ENCODE data around the gene SPATA17.
"Not testable (repeated sequence)": the region's sequence is repeated elsewhere in the genome, so short reads cannot be mapped to it uniquely, and the experiment has no call there.

Gene SPATA17, protein sequence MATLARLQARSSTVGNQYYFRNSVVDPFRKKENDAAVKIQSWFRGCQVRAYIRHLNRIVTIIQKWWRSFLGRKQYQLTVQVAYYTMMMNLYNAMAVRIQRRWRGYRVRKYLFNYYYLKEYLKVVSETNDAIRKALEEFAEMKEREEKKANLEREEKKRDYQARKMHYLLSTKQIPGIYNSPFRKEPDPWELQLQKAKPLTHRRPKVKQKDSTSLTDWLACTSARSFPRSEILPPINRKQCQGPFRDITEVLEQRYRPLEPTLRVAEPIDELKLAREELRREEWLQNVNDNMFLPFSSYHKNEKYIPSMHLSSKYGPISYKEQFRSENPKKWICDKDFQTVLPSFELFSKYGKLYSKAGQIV

DNA sequence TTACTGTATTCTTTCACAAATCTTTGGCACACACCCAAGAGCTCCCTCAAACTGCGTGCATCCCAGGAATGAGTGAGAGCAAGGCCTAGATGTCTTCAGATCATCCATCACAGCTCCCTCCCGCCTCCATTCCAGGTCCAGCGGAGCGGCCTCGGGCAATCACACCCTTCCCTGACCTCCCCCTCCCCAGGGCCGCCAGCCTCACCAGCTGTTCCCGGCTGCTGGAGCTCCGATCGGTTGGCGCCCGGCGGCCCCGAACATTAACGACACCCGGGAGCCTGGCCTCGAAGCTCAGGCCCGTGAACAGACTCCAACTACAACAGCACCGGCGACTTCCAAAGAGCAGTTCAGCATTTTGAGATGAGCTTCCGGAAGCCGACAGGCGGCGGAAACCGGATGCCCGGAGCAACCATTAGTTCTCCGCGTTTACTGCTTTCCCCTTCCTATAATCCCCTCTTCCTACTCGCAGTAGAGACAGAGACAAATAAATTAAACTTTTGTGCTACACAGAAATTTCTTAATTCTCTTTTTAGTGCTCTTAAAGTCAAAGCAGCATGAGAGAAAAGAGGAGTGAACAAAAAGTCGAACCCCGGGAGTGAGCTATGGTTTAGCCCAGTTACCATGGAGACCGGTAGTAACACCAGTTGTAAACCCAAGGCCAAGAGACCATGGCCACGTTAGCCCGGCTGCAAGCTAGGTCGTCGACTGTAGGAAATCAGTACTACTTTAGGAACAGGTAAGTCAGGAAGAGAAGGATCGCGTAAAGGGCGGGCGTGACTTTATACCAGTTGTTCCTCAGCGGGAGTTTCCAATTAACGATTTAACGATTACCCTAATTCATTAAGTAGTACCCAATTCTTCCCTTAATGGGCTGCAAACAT is at the start of gene SPATA17, which contains the start of gene GPATCH2:
SPATA17 (plus strand) TSS at position 634 of the 881 bp plus-strand sequence; CDS start at position 669, 35 bp downstream.
GPATCH2 (minus strand) TSS at position 380 of the 881 bp plus-strand sequence; CDS start at position 261, 119 bp downstream.
- peak; percentile 86 for DNase-seq

DNA sequence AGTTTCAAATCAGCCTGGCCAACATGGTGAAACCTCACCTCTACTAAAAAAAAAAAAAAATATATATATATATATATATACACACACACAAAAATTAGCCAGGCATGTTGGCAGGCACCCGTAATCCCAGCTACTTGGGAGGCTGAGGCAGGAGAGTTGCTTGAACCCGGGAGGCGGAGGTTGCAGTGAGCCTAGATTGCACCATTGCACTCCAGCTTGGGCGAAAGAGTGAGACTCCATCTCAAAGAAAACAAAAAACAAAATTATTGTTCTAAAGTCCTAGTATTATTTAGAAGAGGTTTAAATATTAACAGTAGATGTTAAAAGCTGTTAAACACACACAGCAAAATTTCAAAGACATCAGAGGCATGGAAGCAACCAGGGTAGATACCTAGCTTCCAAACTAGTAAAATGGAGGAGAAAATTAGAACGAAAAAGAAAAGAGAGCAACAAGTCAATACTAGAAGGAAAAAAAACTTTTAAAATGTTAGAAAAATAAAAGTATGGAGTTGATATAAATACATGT is 46.8 kb upstream of the SPATA17 start:
- DNase-seq = not testable (repeated sequence)

DNA sequence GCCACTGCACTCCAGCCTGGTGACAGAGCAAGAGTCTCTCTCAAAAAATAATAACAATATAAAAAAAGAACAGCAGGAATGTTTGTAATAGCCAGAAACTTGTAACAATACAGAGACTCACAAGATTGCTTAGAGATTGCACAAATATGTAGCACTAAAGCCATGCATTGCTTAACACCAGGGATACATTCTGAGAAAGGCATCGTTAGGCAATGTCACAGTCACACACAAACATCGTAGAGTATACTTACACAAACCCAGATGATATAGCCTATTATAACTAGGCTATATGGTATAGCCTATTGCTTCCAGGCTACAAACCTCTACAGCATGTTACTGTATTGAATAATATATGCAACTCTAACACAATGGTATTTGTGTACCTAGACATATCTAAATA is 45.6 kb upstream of the SPATA17 start:
- no peak for DNase-seq

DNA sequence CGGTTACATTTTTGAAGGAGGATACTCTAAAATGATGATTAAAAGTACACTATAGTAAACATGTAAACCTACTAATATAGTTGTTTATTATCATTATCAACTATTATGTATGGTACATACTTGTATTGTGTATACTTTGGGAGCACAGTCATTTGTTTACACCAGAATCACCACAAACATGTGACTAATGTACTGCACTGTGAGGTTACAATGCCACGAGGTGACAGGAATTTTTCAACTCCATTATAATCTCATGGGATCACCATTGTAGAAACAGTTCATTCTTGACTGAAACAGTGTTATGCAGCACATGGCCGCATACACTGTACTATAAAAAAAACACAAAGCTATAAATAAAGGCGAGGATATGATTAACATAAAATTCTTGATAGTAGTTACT is 44.6 kb upstream of the SPATA17 start:
- no peak for DNase-seq

DNA sequence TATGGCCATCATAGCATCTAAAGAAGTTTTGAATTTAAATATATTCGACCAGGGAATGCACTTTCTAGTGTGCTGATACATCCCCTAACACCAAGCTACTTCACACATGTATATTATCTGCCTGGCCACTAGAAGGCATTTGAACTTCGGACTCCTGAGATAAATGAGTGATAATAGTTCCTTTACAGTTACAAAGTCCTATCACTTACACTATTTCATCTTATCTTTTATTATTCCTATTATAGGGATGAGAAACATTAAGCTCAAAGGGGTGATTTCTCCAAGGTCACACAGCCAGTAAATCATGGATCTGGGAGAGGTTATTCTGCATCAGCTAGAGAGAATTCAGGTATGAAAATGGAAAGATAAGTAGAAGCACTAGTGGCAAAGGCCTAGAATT is 40.5 kb upstream of the SPATA17 start:
- no peak for DNase-seq

DNA sequence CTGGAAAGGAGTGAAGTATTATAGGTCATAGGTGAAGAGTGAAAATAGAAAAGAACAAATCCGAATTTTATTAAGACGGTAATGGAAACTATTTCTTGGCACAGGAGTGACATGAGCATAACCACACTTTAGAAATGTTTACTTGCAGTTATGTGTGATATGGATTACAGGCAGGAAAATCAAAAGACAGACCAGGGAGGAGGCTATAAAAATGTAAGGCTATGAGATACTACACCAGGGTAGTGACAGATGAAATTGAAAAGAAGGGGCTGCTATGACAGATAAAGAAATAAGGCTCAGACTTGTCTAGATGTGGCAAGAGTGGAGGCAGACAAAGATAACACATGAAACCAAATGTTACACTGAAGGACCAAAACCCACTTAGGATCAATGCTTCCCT is 32.0 kb upstream of the SPATA17 start:
- no peak for DNase-seq

DNA sequence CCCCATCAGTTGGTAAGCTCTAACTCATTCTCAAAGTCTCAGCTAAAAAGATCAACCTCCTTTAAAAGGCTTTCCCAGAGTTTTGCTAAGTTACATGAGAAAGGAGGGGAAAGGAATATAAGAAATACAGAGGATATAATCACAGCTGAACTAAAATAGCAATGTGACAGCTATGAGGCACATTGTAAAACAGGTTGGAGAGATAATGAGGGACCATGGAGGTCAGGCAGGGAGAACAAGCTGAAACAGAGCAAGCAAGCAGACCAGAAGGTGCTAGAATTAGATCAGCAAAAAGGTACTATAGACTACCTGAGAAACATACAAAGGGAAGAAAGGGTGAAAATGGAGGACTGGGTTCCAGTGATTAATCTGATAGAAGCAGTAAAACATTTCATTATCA is 28.8 kb upstream of the SPATA17 start:
- DNase-seq = no peak

DNA sequence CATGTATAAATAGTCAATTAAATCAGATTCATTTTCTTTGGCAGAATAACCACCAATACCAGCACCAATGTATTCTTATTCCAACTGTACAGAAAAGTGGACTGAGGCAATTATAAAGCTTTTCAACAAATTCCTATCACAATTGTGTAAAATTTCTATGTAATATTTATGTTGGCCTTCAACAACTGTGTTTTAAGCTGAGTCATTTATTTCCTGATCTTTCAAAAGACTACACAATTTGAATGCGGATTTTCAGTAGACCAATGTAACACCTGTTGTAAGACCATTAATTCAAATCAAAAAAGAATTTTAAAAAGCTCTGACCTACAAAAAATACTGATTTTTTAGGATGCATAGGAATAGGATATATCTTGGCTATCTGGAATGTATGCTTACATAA is 25.8 kb upstream of the SPATA17 start:
- DNase-seq = no peak

DNA sequence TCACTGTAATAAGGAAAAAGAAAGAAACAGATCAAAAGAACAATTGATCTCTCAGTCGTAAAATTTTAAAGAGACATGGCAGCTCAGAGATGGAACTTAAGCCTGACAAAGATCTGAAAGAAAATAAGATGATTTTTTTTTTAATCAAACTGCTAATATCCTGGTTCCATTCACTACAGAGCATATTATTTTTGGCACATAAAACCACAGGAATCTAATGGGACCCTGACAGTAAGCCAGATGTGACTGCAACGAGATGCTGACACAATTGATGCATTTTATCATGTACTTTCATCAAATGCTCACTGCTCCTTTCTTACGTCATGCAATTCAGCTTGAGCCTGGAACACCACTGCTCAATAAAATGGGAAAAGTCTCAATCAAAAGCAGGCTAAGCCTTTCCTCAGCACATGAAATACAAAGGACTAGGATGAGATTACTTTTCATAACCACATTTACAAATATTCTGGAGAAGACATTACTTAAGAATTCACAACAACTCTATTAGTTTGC is 16.9 kb upstream of the SPATA17 start:
- no peak for DNase-seq

DNA sequence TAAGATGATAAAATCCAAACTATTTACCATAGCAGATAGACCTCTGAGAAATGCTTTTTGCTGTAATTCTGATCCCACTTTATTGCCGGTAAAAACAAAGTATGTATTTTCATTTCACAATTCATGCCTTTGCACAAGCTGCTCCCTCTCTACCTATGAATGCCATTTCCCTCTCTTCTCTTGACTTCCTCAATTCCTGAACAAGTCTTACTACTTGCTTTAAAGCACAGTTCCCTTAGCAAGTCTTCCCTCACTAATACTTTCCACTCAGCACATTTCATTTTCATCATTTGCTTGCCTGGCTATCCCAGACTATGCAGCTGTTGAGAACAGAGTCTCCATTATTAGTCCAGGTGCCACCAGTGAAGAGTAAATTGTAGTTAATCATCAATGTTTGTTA is 14.0 kb upstream of the SPATA17 start:
- DNase-seq = no peak

DNA sequence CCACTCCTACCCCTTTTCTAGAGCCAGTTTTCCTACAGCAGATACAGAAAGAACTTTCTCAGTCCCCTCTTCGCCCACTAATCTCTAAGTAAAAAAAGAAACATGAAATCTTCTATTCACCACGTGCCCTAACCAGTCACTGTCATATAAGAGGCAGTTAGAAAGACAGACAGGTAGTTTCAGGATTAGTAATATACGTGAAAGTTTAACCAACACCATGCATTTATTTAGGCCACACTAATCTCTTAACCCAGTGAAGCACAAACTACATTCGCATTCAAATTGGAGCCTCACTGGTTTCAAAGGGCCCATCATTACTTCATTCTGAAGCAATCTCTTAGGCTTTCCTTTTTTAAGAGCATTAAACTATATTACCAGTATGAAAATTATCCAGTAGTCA is 10.3 kb upstream of the SPATA17 start:
- DNase-seq = peak; percentile 84

DNA sequence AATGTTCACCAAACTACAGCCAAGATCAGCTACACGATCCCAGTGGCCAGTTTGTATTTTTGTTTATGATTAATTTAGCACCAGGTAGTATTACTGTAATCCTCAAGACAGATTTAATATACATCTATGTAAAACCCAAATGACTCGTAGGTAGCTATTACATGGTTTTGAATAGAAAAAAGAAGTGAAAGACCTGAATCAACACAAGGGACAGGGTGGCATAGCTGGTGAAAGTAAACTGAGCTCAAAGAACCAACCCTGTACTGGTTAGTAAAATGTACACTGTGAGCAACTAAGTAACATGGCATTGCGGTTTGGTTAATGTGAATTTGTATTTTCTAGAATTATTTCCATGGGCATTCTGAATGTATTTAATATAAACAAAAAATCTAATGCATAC is 9.1 kb upstream of the SPATA17 start:
- peak; percentile 37 for DNase-seq

DNA sequence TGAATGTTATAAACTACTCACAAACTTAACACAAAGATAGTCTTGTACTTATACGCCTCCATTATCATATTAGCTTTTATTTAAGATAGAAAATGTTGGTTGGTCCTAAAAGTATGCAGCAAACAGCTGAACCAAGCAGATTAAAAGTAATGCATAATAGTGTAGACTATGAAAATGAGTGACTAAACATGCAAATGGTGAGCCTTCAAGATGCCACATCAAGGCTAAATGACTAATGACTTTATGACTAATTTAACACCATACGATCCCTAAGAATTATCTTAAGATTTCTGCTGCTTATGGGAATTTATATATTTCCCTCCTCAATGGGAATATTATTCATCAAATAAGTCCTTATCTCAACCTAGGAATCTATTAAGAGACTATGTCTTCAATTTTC is 4.8 kb upstream of the SPATA17 start:
- peak; percentile 61 for DNase-seq

DNA sequence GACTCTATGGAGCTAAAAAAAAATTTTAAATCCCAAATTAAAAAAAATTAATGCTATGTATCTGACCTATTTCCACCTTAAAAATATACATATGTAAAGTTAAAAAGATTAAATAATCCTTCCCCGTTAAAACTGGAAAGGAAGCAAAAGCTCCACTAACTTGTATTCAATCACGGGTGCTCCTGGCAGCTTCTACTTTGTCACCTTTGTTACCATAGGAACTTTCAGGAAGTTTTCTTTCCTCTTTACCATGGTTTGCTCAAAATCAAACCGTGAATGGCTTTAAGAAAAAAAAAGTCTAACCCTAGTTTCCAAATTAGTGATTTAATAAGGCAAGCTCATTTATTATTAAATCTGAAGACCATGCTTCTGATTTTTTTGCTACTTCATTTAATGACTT is 3.7 kb upstream of the SPATA17 start:
- peak; percentile 16 for DNase-seq

DNA sequence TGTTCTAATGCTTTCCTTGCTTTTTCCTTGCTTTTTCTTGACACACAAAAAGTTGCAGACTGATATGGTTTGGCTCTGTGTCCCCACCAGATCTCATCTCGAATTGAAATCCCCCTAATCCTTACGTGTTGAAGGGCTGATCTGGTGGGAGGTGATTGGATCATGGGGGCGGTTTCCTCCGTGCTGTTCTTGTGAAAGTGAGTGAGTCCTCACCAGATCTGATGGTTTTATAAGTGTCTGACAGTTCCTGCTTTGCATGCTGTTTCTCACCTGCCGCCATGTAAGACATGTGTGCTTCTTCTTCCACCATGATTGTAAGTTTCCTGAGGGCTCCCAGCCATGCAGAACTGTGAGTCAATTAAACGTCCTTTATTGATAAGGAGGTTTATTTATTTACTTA is 11.3 kb downstream of the SPATA17 start:
- DNase-seq = no peak

DNA sequence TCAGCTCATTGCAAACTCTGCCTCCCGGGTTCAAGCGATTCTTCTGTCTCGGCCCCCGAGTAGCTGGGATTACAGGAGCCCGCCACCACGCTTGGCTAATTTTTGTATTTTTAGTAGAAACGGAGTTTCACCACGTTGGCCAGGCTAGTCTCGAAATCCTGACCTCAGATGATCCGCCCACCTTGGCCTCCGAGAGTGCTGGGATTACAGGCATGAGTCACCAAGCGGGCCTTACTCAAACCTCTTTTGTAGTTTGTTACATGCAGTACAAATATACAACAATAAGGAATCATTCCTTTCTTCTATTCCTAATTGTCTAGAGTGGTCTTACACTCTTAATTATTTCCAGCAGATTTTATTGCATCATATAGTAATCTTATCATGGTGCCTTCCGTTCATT is 16.6 kb downstream of the SPATA17 start:
- no peak for DNase-seq

DNA sequence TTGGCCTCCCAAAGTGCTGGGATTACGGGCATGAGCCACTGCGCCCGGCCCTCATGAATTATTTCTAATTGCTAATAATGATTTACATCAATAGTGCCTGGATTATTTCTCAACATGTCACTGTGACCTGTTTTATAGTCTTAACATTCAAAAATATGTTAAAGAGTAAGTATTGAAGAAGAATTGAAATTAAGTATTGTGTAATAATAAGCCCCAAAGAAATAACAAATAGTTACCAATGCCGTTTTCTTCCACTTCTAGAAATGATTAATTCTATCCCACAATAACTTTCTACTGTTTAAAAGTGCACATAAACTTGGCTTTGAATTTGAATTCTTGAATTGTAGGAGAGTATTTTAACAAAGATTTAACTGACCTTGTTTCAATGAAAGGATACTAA is 19.5 kb downstream of the SPATA17 start:
- DNase-seq = no peak

DNA sequence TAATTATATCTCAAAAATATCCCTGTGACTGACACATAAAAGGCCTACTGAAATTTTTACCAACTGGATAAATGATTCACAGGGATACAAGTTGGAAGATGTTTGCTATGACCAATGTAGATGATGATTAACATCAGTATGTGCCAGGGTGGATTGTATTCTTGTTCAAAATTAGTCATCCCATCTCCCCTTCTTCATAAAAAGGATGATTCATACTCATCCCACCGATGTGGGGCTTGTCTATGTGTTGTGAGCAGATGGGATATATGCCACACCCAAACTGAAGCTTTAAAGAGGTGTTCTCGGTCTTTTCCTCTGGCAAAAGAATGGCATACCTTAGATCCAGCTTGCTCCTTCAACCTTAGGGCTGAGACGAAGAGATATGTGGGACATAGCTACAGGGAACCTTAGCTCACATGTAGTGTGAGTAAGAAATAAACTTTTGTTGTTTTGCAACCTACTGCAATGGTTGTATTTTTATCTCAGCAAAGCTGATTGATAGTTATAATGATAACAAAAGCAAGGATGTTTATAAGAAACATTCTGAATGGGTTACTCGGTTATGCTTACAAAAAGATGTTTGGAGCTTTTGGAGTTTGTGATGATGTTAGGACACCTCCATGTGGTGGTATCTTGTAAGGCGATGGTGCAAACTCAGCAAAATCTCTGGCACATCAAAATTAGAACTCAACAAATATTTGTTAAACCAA is 29.4 kb downstream of the SPATA17 start:
- DNase-seq = peak; percentile 24

DNA sequence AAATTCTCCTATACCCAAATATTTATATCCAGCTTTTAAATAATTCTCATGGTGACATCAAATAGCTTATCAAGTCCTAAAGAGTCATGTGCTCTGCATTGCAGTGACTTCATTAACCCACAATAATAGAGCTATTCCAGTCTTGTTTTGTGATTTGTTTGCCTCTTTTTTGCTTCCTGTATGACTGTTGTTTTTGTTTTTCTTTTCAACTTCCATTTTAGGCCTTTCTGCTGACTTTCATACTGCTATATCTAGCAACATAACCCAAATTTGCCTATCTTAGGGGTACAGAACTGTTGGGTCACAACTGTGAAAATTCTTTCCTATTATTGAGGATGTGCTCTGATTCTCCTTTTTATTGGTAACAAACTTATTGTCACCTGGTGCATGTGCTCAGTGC is 30.3 kb downstream of the SPATA17 start:
- no peak for DNase-seq

DNA sequence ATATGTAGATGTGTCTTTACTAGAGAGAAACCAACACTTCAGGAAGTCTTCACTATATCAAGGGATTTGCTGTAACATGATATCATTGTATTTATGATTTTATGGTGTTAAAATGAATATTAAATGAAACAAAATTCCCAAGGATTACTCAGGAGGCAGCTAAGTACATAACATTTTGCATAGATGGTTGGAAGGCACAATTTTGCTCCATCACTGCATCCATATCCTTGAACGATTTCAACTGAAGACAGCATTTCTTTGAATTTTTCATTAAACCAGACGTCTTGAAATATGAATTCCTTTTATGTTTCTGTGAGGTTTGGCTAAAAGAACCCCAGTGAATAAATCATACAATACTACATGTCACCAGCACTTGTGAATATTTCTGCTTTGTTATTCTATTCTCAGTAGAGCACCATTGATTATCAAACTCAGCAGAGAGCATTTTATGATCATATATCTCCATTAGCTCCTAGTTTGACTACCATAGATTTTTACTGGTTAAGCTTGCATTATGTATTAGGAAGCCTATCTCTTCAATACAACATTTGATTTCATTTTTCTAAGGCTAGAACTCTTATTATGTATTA is 37.3 kb downstream of the SPATA17 start:
- no peak for DNase-seq

DNA sequence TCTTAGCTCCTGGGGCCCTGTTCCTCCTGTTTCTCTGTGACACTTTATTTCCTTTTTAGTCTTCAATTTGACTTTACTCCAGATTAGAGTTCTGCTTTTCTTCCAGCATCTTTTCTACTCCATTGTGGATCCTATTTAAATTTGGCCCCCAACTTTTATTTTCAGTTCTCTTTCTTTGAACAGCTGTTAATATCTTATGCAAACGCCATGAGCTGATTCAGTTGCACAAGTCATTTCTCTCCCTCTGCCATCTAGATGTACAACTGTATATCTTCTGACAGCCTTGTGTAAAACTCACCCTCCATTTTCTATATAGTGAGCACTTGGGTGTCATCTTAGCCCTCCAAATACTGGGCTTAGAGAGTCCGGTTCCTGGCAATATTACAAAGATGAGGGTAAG is 42.2 kb downstream of the SPATA17 start:
- no peak for DNase-seq

DNA sequence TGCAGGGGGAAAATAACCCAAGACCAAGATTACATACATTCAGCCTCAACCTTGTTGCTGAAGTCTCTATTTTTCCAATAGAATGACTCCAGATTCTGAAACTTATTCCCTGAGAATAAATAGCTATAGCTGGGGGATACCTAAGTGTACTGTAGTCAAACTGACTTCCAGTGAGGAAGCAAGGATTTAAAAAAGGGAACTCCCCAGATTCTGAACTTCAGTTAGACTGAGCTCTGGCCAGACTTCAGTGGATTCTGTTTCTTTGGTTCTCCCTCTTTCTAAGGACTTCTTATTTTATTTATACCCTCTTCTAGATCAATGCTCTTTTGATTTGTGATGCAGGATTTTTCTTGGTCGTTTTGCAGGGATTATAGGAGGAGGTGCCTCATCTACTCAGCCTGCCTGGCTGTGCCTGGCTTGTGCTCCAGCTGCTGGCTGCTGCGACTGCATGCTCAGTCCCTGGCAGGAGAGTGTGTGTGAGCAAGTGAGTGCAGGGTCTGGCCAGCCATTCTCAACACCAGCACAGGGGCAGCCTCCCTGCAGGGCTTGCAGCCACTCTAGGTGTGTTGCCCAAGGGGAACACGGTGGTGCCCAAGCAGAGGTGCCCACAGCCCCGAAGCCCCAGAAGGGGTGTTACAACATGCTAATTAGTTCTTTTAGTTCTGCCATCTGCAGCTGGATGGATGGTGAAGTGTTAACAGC is 43.0 kb downstream of the SPATA17 start:
- DNase-seq = no peak
